NCI-H345 treated with DMSO at 0.1 percent for 48 hours (cell line): ENCODE results near the gene KSR1.

ENCODE experiments used
- DNase-seq: peaks from one replicate; lab custom pipeline; 2025; ENCODE audit not compliant: unreplicated experiment; lab: John Stamatoyannopoulos, UW

KSR1 gene

GRCh38 chr17:27512511-27513346 lies 56.5 kb downstream of the KSR1 start:
- DNase-seq = no peak

GRCh38 chr17:27513849-27514248 lies 57.6 kb downstream of the KSR1 start:
- no peak for DNase-seq

GRCh38 chr17:27514595-27515413 lies 58.6 kb downstream of the KSR1 start:
- no peak for DNase-seq

- no peak for DNase-seq
Measured at GRCh38 chr17:27518048-27518447, 61.8 kb downstream of the KSR1 start.

GRCh38 chr17:27518545-27519521 lies 62.6 kb downstream of the KSR1 start:
- no peak for DNase-seq

- no peak for DNase-seq
Measured at GRCh38 chr17:27519550-27519949, 63.3 kb downstream of the KSR1 start.

DNA sequence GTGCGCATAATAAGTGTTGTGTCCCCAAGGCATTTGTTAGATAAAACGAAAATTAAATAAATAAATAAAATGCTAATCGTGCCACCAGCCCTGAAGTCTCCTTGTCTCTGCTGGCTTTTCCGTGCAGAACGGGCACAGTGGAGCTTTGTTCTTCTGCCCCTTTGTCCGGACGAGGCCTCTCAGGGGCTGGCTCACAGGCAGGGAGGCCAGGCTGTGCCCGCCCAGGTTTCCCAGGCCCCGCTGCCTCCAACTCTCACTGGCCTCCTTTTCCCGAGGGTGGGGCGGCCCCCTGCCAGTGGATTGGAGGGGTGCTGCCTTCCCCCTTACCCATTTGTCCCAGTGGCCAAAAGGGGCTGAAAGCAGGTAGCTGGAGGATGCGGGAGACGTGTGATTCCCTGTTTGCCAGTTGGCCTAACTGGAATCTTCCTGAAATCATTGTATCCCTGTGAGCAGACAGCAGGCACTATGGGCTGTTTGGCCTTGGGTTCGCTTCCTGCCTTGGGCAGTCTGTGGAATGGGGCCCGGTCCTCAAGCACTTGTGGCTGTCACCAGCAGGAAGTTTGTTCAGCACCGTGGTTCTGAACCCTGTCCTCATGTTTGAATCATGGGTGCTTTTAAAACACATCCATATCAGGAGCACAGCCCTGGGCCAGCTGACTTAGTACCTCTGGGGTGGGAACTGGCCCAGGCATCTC lies 64.4 kb downstream of the KSR1 start:
- DNase-seq = no peak

GRCh38 chr17:27521281-27522027 lies 65.2 kb downstream of the KSR1 start:
- no peak for DNase-seq

GRCh38 chr17:27522028-27522635 lies 65.9 kb downstream of the KSR1 start:
- DNase-seq = no peak

- DNase-seq = no peak
Measured at GRCh38 chr17:27523712-27524111, 67.5 kb downstream of the KSR1 start.

DNA sequence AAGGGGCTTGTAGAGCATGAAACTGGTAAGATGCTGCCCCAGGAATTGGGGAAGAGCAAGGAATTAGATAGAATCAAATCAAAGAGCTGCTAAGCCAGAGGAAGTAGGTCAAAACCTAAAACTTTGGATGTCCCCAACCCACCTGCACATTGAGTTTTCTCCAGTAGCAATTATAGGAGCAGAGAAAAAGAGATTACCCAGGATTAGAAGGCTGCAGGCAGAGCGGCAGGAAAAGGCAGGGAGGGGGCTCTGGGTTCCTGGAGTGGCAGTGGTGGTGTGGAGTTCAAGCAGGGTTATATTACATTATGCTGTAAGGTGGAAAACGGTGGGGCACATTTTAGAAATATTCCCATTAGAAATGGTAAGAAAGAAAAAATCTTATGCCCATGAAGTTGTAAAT lies 68.3 kb downstream of the KSR1 start:
- DNase-seq = no peak

- no peak for DNase-seq
Measured at GRCh38 chr17:27525316-27525715, 69.1 kb downstream of the KSR1 start.

GRCh38 chr17:27525836-27526603 lies 69.8 kb downstream of the KSR1 start:
- DNase-seq = no peak

GRCh38 chr17:27526604-27527002 lies 70.4 kb downstream of the KSR1 start:
- DNase-seq = no peak

- DNase-seq = peak; percentile 37
Measured at GRCh38 chr17:27529230-27529796, 73.1 kb downstream of the KSR1 start.

- DNase-seq = no peak
Measured at GRCh38 chr17:27530764-27531391, 74.6 kb downstream of the KSR1 start.

DNA sequence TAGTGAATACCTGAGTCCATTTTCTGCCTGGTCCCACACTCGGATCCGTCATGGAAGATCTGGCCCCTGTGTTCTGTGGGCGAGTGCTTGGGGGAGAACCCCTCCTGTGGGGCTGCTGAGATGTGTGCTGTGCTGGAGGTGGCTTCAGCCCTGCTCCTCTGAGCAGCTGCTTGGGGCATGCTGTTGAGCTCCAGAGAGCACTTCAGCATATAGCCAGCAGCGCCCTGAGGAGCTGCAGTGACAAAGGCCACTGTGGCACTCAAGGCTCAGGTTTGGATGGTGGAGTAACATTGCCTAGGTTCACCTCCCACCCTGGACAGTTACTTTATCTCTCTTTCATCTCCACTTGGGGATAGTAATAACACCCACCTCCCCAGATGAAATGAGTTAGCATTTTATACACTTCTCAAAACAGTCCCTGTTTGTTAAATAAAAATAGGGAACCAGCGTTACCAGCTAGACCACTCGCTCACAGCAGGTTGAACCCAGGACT lies 75.3 kb downstream of the KSR1 start:
- no peak for DNase-seq
